Activated B cell treated with CpG ODN at 0.5 μM for 24 hours (primary cell): ENCODE data around the gene LRRC49. TPM values are rescaled to one million over a fixed set of nuclear protein-coding genes. Genes with fewer than 3 reads are reported as not detected.

Experiments
- ATAC-seq: fragments of 200-7000 bp; cut with Tn5 transposase; one replicate; pipeline ENCODE4 v1.10.0; 2021; ENCODE audit warnings: low read depth, mild to moderate bottlenecking, moderate library complexity
- CTCF ChIA-PET: fragments of 350-600 bp; sonication (Branson Sonifier 250); formaldehyde crosslinking; loops from one replicate; lab custom pipeline; 2021; ENCODE audit warnings: antibody characterized with exemption; lab: Charles Lee
- POLR2A ChIA-PET: fragments of 350-600 bp; sonication (Branson Sonifier 250); formaldehyde crosslinking; loops from one replicate; lab custom pipeline; 2021; ENCODE audit warnings: antibody characterized with exemption; lab: Charles Lee
- DNase-seq: peaks from one replicate; pipeline ENCODE4 v3.0.0; 2022
- H3K27ac Mint-ChIP-seq: one replicate; pipeline ENCODE4 v1.8.0; 2020; ENCODE audit warnings: mixed read lengths
- H3K27me3 Mint-ChIP-seq: one replicate; pipeline ENCODE4 v1.8.0; 2021; ENCODE audit warnings: mixed read lengths
- H3K36me3 Mint-ChIP-seq: one replicate; pipeline ENCODE4 v1.8.0; 2021; ENCODE audit warnings: low read depth, mixed read lengths
- H3K4me1 Mint-ChIP-seq: one replicate; pipeline ENCODE4 v1.8.0; 2021; ENCODE audit warnings: mixed read lengths
- H3K4me3 Mint-ChIP-seq: one replicate; pipeline ENCODE4 v1.8.0; 2020; ENCODE audit warnings: mild to moderate bottlenecking, mixed read lengths
- H3K9me3 Mint-ChIP-seq: one replicate; pipeline ENCODE4 v1.8.0; 2020; ENCODE audit warnings: mixed read lengths
- intact Hi-C: fragments of 100-400 bp; cut with micrococcal nuclease; formaldehyde crosslinking; loops from one replicate; pipeline ENCODE4 v1.15.1; 2024
- total RNA-seq: library from RNA; stranded (reverse); gene quantifications from 2 replicates; pipeline ENCODE4 v1.2.3, GENCODE V29; 2022
- TF ChIP-seq, protein P1 (sequence below): fragments of 200-600 bp; IDR thresholded peaks from one replicate; pipeline ENCODE4 v1.8.0; 2022; ENCODE audit warnings: antibody characterized with exemption, mild to moderate bottlenecking

Gene LRRC49
- total RNA-seq, 1 donor from 2014 or later = 0.84 TPM

DNA sequence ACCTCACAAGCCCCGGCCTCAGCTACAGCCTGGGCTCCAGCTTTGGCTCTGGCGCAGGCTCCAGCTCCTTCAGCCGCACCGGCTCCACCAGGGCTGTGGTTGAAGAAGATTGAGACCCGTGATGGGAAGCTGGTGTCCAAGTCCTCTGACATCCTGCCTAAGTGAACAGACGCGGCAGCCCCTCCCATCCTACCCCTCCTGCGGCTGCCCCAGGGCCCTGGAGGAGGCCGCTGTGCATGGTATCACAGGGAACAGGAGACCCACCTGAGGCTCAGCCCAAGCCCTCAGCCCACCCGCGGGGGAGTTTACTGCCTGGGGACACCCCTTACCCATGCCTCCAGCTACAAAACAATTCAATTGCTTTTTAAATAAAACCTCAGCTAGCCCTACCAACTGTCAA is 32.6 kb upstream of the LRRC49 start:
- Mint-ChIP-seq H3K4me3 (no peak overlapping the region), H3K36me3 (no peaks in the 10 kb centered on the region), H3K27ac (no peak overlapping the region), H3K4me1 (no peaks in the 10 kb centered on the region), H3K9me3 (no peaks in the 10 kb centered on the region), H3K27me3 (peaks cover 14% of the 10 kb centered on the region)
- DNase-seq (no peak), ATAC-seq (no peak)
- ChIA-PET POLR2A (no interaction called here), CTCF (no interaction called here)
- TF ChIP-seq, protein P1, sequence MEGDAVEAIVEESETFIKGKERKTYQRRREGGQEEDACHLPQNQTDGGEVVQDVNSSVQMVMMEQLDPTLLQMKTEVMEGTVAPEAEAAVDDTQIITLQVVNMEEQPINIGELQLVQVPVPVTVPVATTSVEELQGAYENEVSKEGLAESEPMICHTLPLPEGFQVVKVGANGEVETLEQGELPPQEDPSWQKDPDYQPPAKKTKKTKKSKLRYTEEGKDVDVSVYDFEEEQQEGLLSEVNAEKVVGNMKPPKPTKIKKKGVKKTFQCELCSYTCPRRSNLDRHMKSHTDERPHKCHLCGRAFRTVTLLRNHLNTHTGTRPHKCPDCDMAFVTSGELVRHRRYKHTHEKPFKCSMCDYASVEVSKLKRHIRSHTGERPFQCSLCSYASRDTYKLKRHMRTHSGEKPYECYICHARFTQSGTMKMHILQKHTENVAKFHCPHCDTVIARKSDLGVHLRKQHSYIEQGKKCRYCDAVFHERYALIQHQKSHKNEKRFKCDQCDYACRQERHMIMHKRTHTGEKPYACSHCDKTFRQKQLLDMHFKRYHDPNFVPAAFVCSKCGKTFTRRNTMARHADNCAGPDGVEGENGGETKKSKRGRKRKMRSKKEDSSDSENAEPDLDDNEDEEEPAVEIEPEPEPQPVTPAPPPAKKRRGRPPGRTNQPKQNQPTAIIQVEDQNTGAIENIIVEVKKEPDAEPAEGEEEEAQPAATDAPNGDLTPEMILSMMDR = no peak
- intact Hi-C loops = no loop called here

- ChIA-PET CTCF (no interaction called here), POLR2A (no interaction called here)
- no peaks in the 10 kb centered on the region for H3K4me1 Mint-ChIP-seq
- H3K27me3 Mint-ChIP-seq = peaks cover 9% of the 10 kb centered on the region
- H3K4me3 Mint-ChIP-seq = no peak overlapping the region
- DNase-seq (no peak), ATAC-seq (no peak)
- no peaks in the 10 kb centered on the region for H3K36me3 Mint-ChIP-seq
- intact Hi-C loops = no loop called here
- no peaks in the 10 kb centered on the region for H3K9me3 Mint-ChIP-seq
- TF ChIP-seq, protein P1 = no peak
- H3K27ac Mint-ChIP-seq = no peak overlapping the region
Measured at GRCh38 chr15:70863450-70864218, 29.0 kb upstream of the LRRC49 start.

GRCh38 chr15:70866982-70867641 is 25.5 kb upstream of the LRRC49 start:
- CTCF ChIA-PET = no interaction called here
- Mint-ChIP-seq H3K36me3 (no peaks in the 10 kb centered on the region), H3K27ac (no peak overlapping the region), H3K4me3 (no peak overlapping the region), H3K9me3 (no peaks in the 10 kb centered on the region), H3K4me1 (no peaks in the 10 kb centered on the region), H3K27me3 (peaks cover 4% of the 10 kb centered on the region)
- no peak for ATAC-seq
- no peak for DNase-seq
- POLR2A ChIA-PET = no interaction called here
- intact Hi-C loops = no loop called here
- TF ChIP-seq, protein P1 = no peak

DNA sequence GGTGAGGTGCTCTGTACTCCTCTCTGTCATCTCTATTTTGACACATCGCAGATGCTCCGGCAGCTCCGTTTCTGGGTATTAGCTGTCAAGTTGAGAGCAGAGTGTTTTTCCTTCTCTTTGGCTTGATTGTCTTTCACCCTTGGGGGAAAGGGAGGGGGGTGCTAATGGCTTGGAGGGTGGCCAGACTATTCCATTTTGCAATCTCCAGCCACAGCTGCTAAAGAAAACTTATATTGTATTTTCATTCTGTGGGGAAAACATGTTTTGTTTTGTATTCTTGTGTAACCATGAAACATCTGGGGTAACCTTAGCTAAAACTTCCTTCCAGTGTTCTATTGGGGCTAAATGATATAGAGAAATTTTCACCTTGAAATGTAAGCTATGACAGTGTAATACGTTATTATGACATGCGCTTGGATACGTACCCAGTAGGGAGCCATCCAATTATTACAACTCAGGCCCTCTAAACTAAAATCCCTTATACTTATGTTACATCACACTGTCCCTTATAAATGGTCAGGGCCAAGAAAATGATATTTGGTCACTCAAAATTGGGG is 24.6 kb upstream of the LRRC49 start:
- ChIA-PET CTCF (no interaction called here), POLR2A (no interaction called here)
- no peaks in the 10 kb centered on the region for H3K9me3 Mint-ChIP-seq
- H3K27ac Mint-ChIP-seq = no peak overlapping the region
- no peak for ATAC-seq
- no peak overlapping the region for H3K4me3 Mint-ChIP-seq
- intact Hi-C loops = no loop called here
- peaks cover 4% of the 10 kb centered on the region for H3K27me3 Mint-ChIP-seq
- no peaks in the 10 kb centered on the region for H3K36me3 Mint-ChIP-seq
- H3K4me1 Mint-ChIP-seq = no peaks in the 10 kb centered on the region
- TF ChIP-seq, protein P1 = no peak
- DNase-seq = no peak

DNA sequence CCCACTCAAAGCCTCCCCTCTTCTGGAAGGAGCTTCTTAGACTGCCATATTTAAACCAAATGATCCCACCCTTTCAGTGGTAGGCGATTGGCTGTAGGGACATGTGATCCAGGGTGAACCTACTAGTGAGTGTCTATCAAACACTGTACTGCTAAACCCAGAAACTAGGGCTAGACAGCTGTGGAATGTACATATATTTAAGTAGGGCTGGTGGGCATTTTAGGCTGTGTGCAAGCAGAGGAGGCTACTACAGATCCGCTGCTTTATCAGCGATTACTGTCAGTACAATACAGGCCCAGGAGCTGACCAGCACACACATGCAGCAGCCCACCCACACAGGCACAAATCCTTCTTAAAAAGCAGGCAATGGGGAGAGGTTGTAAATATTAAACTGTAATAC is 23.3 kb upstream of the LRRC49 start:
- DNase-seq = no peak
- Mint-ChIP-seq H3K27ac (no peak overlapping the region), H3K4me1 (no peaks in the 10 kb centered on the region), H3K36me3 (no peaks in the 10 kb centered on the region), H3K4me3 (no peak overlapping the region), H3K27me3 (peaks cover 8% of the 10 kb centered on the region), H3K9me3 (no peaks in the 10 kb centered on the region)
- ChIA-PET CTCF (no interaction called here), POLR2A (no interaction called here)
- TF ChIP-seq, protein P1 = no peak
- intact Hi-C loops = no loop called here
- no peak for ATAC-seq
